Colonic mucosa (tissue), 4 donors: ENCODE measurements around the gene TBX21. TPM values are rescaled to one million over a fixed set of nuclear protein-coding genes. Genes with fewer than 3 reads are reported as not detected.
A peak's percentile ranks its signal among the peaks of the same experiment; 100 is the strongest.

Source experiments
- DNase-seq: peaks from one replicate; pipeline ENCODE4 v3.0.0-alpha.2; 2020
- H3K27ac ChIP-seq: fragments of 200-600 bp; one replicate; pipeline ENCODE4 v1.8.0; 2021
- H3K27me3 ChIP-seq: fragments of 200-600 bp; one replicate; pipeline ENCODE4 v1.8.0; 2021
- H3K36me3 ChIP-seq: fragments of 200-600 bp; one replicate; pipeline ENCODE4 v1.8.0; 2021
- H3K4me1 ChIP-seq: fragments of 200-600 bp; one replicate; pipeline ENCODE4 v1.8.0; 2021; ENCODE audit warnings: mild to moderate bottlenecking
- H3K4me3 ChIP-seq: fragments of 200-600 bp; one replicate; pipeline ENCODE4 v1.8.0; 2021
- H3K9ac ChIP-seq, 2 donors: one replicate each; pipeline ENCODE4 v1.7.0; 2013; ENCODE audit warnings: control low read depth in 2 of 2, low read depth in 2 of 2, low read length in 2 of 2
- H3K9me3 ChIP-seq: fragments of 200-600 bp; one replicate; pipeline ENCODE4 v1.8.0; 2021
- CTCF ChIP-seq: fragments of 200-600 bp; IDR thresholded peaks from one replicate; pipeline ENCODE4 v1.8.0; 2022; ENCODE audit warnings: antibody characterized with exemption, mild to moderate bottlenecking
- intact Hi-C: fragments of 100-400 bp; cut with DNase I; formaldehyde crosslinking; loops from one replicate; pipeline ENCODE4 v1.14.1; 2022
- total RNA-seq, 2 donors: library from RNA; stranded (reverse); fragmentation: NEBNext Ultra II Directional in 1 of 2; extraction: Animal tissue kit (Norgen Biotek cat#: 25700) in 1 of 2; gene quantifications; one replicate each; pipeline ENCODE4 v1.2.1, GENCODE V29; 2021
- donor health status: healthy.
- donor health status: DM: no; HTN: no; CAD: no.
- donor health status: DM: no; HTN: no; CAD: no.

Gene TBX21
- total RNA-seq, 2 donors from 2014 or later = 0.40 to 0.49 TPM

GRCh38 chr17:47776330-47777197, 43.5 kb downstream of the TBX21 start:
- Histone ChIP-seq H3K27me3 (peaks cover 10% of the 10 kb centered on the region), H3K4me1 (no peaks in the 10 kb centered on the region), H3K4me3 (no peak overlapping the region), H3K27ac (no peak overlapping the region), H3K9me3 (no peaks in the 10 kb centered on the region), H3K9ac (no peak overlapping the region), H3K36me3 (no peaks in the 10 kb centered on the region)
- intact Hi-C loops = no loop called here
- TF ChIP-seq CTCF = peak; percentile 61
- DNase-seq = peak; percentile 38

- Histone ChIP-seq H3K4me3 (no peak overlapping the region), H3K9me3 (no peaks in the 10 kb centered on the region), H3K27me3 (peaks cover 10% of the 10 kb centered on the region), H3K9ac (no peak overlapping the region), H3K27ac (no peak overlapping the region), H3K36me3 (no peaks in the 10 kb centered on the region), H3K4me1 (no peaks in the 10 kb centered on the region)
- intact Hi-C loops = no loop called here
- TF ChIP-seq CTCF = no peak
- no peak for DNase-seq
Measured at GRCh38 chr17:47778184-47778635, 45.2 kb downstream of the TBX21 start.

- intact Hi-C loops = no loop called here
- Histone ChIP-seq H3K27me3 (peaks cover 6% of the 10 kb centered on the region), H3K9ac (no peak overlapping the region)
Measured at GRCh38 chr17:47781397-47781796, 48.4 kb downstream of the TBX21 start.

GRCh38 chr17:47785538-47786123, 52.6 kb downstream of the TBX21 start:
- intact Hi-C loops = loop anchor here (5.0 kb wide), 1 partner anchor 78 kb away; no protein-coding TSS in a partner anchor
- Histone ChIP-seq H3K36me3 (no peaks in the 10 kb centered on the region), H3K4me1 (no peaks in the 10 kb centered on the region), H3K27me3 (peaks cover 16% of the 10 kb centered on the region), H3K4me3 (no peak overlapping the region), H3K9ac (no peak overlapping the region), H3K27ac (no peak overlapping the region), H3K9me3 (no peaks in the 10 kb centered on the region)
- no peak for TF ChIP-seq CTCF
- DNase-seq = no peak

More at GRCh38 chr17:47781397-47781796, 48.4 kb downstream of the TBX21 start:
- no peak for DNase-seq
- Histone ChIP-seq H3K4me3 (no peak overlapping the region), H3K9me3 (no peaks in the 10 kb centered on the region), H3K4me1 (no peaks in the 10 kb centered on the region), H3K36me3 (no peaks in the 10 kb centered on the region), H3K27ac (no peak overlapping the region)
- no peak for TF ChIP-seq CTCF

- H3K36me3 ChIP-seq = no peaks in the 10 kb centered on the region
- TF ChIP-seq CTCF = no peak
- peak overlapping the region; percentile 23 for H3K4me3 ChIP-seq
- no peaks in the 10 kb centered on the region for H3K9me3 ChIP-seq
- H3K9ac ChIP-seq = no peak overlapping the region
- peaks cover 29% of the 10 kb centered on the region for H3K27me3 ChIP-seq
- no peaks in the 10 kb centered on the region for H3K4me1 ChIP-seq
- DNase-seq = peak; percentile 32
- no peak overlapping the region for H3K27ac ChIP-seq
- intact Hi-C loops = loop anchor here (5.0 kb wide), 1 partner anchor 83 kb away; no protein-coding TSS in a partner anchor
Measured at GRCh38 chr17:47789611-47790561, 56.9 kb downstream of the TBX21 start.
